ENCODE results near the gene TADA2A.
A peak's percentile ranks its signal among the peaks of the same experiment; 100 is the strongest.

TADA2A gene

DNA sequence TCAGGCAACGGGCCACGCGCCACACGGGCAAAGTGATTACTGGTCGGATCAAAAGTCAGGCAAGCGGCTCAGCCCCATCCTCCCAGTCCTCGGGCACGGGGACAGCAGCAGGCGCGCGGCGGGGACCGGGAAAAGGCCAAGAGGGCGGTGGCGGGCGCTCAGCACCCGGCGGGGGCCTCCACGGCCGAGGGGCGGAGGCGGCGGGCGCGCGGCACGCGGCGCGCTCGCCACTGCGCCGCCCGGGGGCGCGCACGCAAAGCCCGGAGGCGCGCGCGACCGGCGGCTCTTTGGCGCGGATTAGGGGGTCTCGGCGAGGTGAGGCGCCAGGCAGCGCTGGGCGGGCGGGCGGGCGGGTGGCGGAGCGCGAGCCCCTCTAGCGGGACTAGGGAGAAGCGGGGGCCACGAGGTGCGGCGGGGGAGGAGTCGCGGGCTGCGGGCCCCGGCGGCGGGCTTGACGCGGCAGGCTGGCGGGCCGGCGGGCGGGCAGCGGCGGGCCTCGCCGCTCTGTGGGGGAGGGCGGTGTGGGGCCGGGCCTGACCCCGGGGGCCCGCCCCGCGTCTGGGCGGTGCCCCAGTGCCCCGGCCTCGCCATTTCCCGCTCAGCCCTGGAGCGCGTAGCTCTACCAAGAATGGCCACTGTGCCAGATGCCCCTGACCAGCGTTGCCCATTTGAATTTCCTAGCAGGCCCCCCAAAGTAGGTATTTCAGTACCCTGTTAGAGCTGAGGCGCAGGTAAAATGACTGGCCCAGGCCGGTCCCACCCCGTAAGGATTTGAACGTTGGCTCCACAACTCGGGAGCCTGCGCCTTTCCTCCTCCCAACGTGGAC is at the start of gene TADA2A, which contains the start of gene ACACA:
TADA2A (plus strand) TSS at position 252 of the 827 bp plus-strand sequence. CDS start 4,480 bp downstream, outside the sequence.
ACACA (minus strand) TSS at position 202 of the 827 bp plus-strand sequence. CDS start 537 bp downstream, outside the sequence.
- peak within 1 kb of the TSS; percentile 95 for H3K27ac ChIP-seq (ENCODE audit: low read depth, low read length)
- H3K9ac ChIP-seq (ENCODE audit: low read length), result peak within 1 kb of the TSS; percentile 88
- peak within 1 kb of the TSS; percentile 85 to 87 for H3K4me3 ChIP-seq (ENCODE audit: low read depth in 1 of 2, low read length in 2 of 2)
- peaks cover 17% of the 10 kb centered on the region for H3K4me1 ChIP-seq (ENCODE audit: insufficient read depth, low read length)
- H3K36me3 ChIP-seq (ENCODE audit: insufficient read depth, low read length), result no peaks in the 10 kb centered on the region
- H3K9me3 ChIP-seq (ENCODE audit: low read length), result no peaks in the 10 kb centered on the region
- H3K27me3 ChIP-seq (ENCODE audit: control insufficient read depth in 1 of 2, insufficient read depth in 2 of 2, low read length in 2 of 2), result no peaks in the 10 kb centered on the region

- peak overlapping the region; percentile 60 for H3K9ac ChIP-seq (ENCODE audit: low read length)
- no peaks in the 10 kb centered on the region for H3K9me3 ChIP-seq (ENCODE audit: low read length)
- H3K4me1 ChIP-seq (ENCODE audit: insufficient read depth, low read length), result peaks cover 15% of the 10 kb centered on the region
- H3K27me3 ChIP-seq (ENCODE audit: control insufficient read depth in 1 of 2, insufficient read depth in 2 of 2, low read length in 2 of 2), result no peaks in the 10 kb centered on the region
- H3K27ac ChIP-seq (ENCODE audit: low read depth, low read length), result peak overlapping the region; percentile 97
- peak overlapping the region; percentile 52 to 76 for H3K4me3 ChIP-seq (ENCODE audit: low read depth in 1 of 2, low read length in 2 of 2)
- no peaks in the 10 kb centered on the region for H3K36me3 ChIP-seq (ENCODE audit: insufficient read depth, low read length)
Measured at GRCh38 chr17:37358098-37358829, 48.4 kb upstream of the TADA2A start.

GRCh38 chr17:37358830-37359681 is 47.6 kb upstream of the TADA2A start:
- no peaks in the 10 kb centered on the region for H3K36me3 ChIP-seq (ENCODE audit: insufficient read depth, low read length)
- H3K4me3 ChIP-seq (ENCODE audit: low read depth in 1 of 2, low read length in 2 of 2), result peak overlapping the region; percentile 52 to 76
- peak overlapping the region; percentile 60 for H3K9ac ChIP-seq (ENCODE audit: low read length)
- H3K27me3 ChIP-seq (ENCODE audit: control insufficient read depth in 1 of 2, insufficient read depth in 2 of 2, low read length in 2 of 2), result no peaks in the 10 kb centered on the region
- peaks cover 15% of the 10 kb centered on the region for H3K4me1 ChIP-seq (ENCODE audit: insufficient read depth, low read length)
- H3K9me3 ChIP-seq (ENCODE audit: low read length), result no peaks in the 10 kb centered on the region
- peak overlapping the region; percentile 97 for H3K27ac ChIP-seq (ENCODE audit: low read depth, low read length)

DNA sequence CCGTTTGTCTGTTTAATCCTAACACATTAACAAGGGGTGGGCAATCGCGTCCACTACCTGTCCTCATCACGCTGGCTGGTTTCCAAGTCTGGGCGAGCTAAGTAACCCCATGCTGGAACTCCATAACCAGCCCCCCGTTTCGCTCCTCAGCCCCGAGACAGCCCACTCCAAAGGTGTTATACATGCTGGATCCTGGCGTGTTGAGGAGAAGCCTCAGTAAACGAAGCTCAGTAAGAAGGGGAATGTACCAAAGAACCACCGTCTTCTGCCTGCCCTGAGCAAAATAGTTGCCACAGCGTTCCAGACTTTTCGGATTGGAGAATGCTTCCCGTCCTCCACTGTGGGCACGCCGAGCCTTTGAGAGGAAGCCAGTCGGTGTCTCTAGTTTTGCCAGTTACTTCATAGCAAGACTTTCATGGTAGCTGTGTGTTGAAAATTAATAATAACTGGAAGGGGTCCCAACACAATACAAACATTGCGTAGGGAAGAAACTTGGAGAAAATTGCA is 47.0 kb upstream of the TADA2A start:
- Histone ChIP-seq H3K9me3 (ENCODE audit: low read length) (no peaks in the 10 kb centered on the region), H3K27me3 (ENCODE audit: control insufficient read depth in 1 of 2, insufficient read depth in 2 of 2, low read length in 2 of 2) (no peaks in the 10 kb centered on the region), H3K27ac (ENCODE audit: low read depth, low read length) (peak overlapping the region; percentile 97), H3K4me1 (ENCODE audit: insufficient read depth, low read length) (peaks cover 15% of the 10 kb centered on the region), H3K9ac (ENCODE audit: low read length) (peak overlapping the region; percentile 58), H3K4me3 (ENCODE audit: low read depth in 1 of 2, low read length in 2 of 2) (peak overlapping the region; percentile 52 to 63), H3K36me3 (ENCODE audit: insufficient read depth, low read length) (no peaks in the 10 kb centered on the region)

GRCh38 chr17:37360632-37361031 is 46.1 kb upstream of the TADA2A start:
- no peak overlapping the region for H3K9ac ChIP-seq (ENCODE audit: low read length)
- H3K27ac ChIP-seq (ENCODE audit: low read depth, low read length), result no peak overlapping the region
- H3K4me1 ChIP-seq (ENCODE audit: insufficient read depth, low read length), result peaks cover 15% of the 10 kb centered on the region

GRCh38 chr17:37361543-37361942 is 45.1 kb upstream of the TADA2A start:
- H3K27ac ChIP-seq (ENCODE audit: low read depth, low read length), result no peak overlapping the region
- no peaks in the 10 kb centered on the region for H3K36me3 ChIP-seq (ENCODE audit: insufficient read depth, low read length)
- no peak overlapping the region for H3K4me3 ChIP-seq (ENCODE audit: low read depth in 1 of 2, low read length in 2 of 2)
- H3K4me1 ChIP-seq (ENCODE audit: insufficient read depth, low read length), result peaks cover 15% of the 10 kb centered on the region
- H3K9me3 ChIP-seq (ENCODE audit: low read length), result no peaks in the 10 kb centered on the region
- no peak overlapping the region for H3K9ac ChIP-seq (ENCODE audit: low read length)
- no peaks in the 10 kb centered on the region for H3K27me3 ChIP-seq (ENCODE audit: control insufficient read depth in 1 of 2, insufficient read depth in 2 of 2, low read length in 2 of 2)

More at GRCh38 chr17:37360632-37361031, 46.1 kb upstream of the TADA2A start:
- H3K9me3 ChIP-seq (ENCODE audit: low read length), result no peaks in the 10 kb centered on the region
- H3K27me3 ChIP-seq (ENCODE audit: control insufficient read depth in 1 of 2, insufficient read depth in 2 of 2, low read length in 2 of 2), result no peaks in the 10 kb centered on the region
- no peaks in the 10 kb centered on the region for H3K36me3 ChIP-seq (ENCODE audit: insufficient read depth, low read length)
- H3K4me3 ChIP-seq (ENCODE audit: low read depth in 1 of 2, low read length in 2 of 2), result no peak overlapping the region

- no peaks in the 10 kb centered on the region for H3K27me3 ChIP-seq (ENCODE audit: control insufficient read depth in 1 of 2, insufficient read depth in 2 of 2, low read length in 2 of 2)
- H3K36me3 ChIP-seq (ENCODE audit: insufficient read depth, low read length), result no peaks in the 10 kb centered on the region
- no peak overlapping the region for H3K9ac ChIP-seq (ENCODE audit: low read length)
- H3K4me1 ChIP-seq (ENCODE audit: insufficient read depth, low read length), result no peaks in the 10 kb centered on the region
- H3K9me3 ChIP-seq (ENCODE audit: low read length), result no peaks in the 10 kb centered on the region
- no peak overlapping the region for H3K27ac ChIP-seq (ENCODE audit: low read depth, low read length)
- H3K4me3 ChIP-seq (ENCODE audit: low read depth in 1 of 2, low read length in 2 of 2), result no peak overlapping the region
Measured at GRCh38 chr17:37365589-37365988, 41.1 kb upstream of the TADA2A start.

- H3K9ac ChIP-seq (ENCODE audit: low read length), result no peak overlapping the region
- no peaks in the 10 kb centered on the region for H3K27me3 ChIP-seq (ENCODE audit: control insufficient read depth in 1 of 2, insufficient read depth in 2 of 2, low read length in 2 of 2)
- H3K4me1 ChIP-seq (ENCODE audit: insufficient read depth, low read length), result no peaks in the 10 kb centered on the region
- no peaks in the 10 kb centered on the region for H3K9me3 ChIP-seq (ENCODE audit: low read length)
- no peak overlapping the region for H3K27ac ChIP-seq (ENCODE audit: low read depth, low read length)
- no peak overlapping the region for H3K4me3 ChIP-seq (ENCODE audit: low read depth in 1 of 2, low read length in 2 of 2)
- H3K36me3 ChIP-seq (ENCODE audit: insufficient read depth, low read length), result no peaks in the 10 kb centered on the region
Measured at GRCh38 chr17:37368577-37368976, 38.1 kb upstream of the TADA2A start.

DNA sequence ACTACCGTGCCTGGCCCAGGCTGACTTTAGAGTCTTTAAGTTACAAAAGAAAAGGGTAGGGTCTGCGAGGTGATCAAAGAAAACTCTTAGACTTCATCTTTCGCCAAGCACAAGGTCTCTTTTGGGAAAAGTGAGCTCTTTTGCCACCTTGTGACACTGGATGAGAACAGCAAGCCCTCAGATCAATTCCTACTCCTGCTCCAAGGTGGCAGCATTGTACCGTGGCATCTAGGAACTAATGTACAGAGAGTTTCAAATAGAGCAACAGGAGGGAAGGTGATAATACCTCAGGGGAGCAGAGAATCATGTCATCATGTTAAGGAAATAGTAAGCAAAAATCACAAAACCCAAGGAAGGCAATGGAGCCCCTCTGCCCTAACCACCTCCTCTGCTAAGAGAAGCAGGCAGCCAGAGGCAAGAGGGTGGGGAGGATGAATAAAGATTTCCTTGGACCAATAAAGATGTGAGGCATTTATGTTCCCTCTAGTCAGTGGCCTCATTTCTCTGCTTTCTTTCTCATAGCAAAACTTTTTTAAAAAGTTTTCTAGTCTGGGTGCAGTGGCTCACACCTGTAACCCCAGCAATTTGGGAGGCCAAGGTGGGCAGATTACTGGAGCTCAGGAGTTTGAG is 33.0 kb upstream of the TADA2A start:
- Histone ChIP-seq H3K27me3 (ENCODE audit: control insufficient read depth in 1 of 2, insufficient read depth in 2 of 2, low read length in 2 of 2) (no peaks in the 10 kb centered on the region), H3K4me3 (ENCODE audit: low read depth in 1 of 2, low read length in 2 of 2) (no peak overlapping the region), H3K27ac (ENCODE audit: low read depth, low read length) (no peak overlapping the region), H3K36me3 (ENCODE audit: insufficient read depth, low read length) (no peaks in the 10 kb centered on the region), H3K9me3 (ENCODE audit: low read length) (no peaks in the 10 kb centered on the region), H3K4me1 (ENCODE audit: insufficient read depth, low read length) (no peaks in the 10 kb centered on the region), H3K9ac (ENCODE audit: low read length) (no peak overlapping the region)

DNA sequence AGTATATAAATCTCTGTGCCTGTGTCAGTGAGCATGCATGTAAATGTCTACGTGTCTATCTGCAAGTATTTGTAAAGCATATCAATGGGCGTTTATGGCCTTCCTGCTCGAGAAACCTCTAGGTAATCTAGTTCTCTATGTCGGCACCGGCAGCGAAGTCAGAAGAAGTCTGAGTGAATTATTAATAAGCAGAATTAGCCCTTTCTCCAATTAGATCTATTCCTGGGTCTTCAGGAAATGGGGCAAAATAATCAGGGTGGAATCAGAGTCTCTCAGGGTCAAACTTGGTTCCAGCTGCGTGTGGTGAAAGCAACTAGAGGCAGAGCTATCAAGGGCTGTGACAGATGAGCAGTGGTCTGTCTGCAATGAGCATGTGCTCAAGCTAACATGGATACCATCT is 31.0 kb upstream of the TADA2A start, which contains the start of gene C17orf78:
C17orf78 (plus strand) TSS at position 280 of the 400 bp plus-strand sequence; CDS start at position 388, 108 bp downstream.
- Histone ChIP-seq H3K27ac (ENCODE audit: low read depth, low read length) (no peak within 1 kb of the TSS), H3K9ac (ENCODE audit: low read length) (no peak within 1 kb of the TSS), H3K36me3 (ENCODE audit: insufficient read depth, low read length) (no peaks in the 10 kb centered on the region), H3K4me3 (ENCODE audit: low read depth in 1 of 2, low read length in 2 of 2) (no peak within 1 kb of the TSS), H3K27me3 (ENCODE audit: control insufficient read depth in 1 of 2, insufficient read depth in 2 of 2, low read length in 2 of 2) (no peaks in the 10 kb centered on the region), H3K9me3 (ENCODE audit: low read length) (no peaks in the 10 kb centered on the region), H3K4me1 (ENCODE audit: insufficient read depth, low read length) (no peaks in the 10 kb centered on the region)
